ENCODE measurements around the gene MAPK4.

MAPK4 gene

GRCh38 chr18:50638016-50638883 lies 78.4 kb downstream of the MAPK4 start:
- no peak overlapping the region for H3K4me3 ChIP-seq (ENCODE audit: low read depth, low read length)
- no peak for DNase-seq (ENCODE audit: low read depth)
- TF ChIP-seq CTCF (IDR thresholded peaks at IDR 0.05; ENCODE audit: low read depth, low read length, missing control alignments): no peak
- in situ Hi-C loops (cut with HindIII; ENCODE audit: low sequenced_read_pairs): no loop called here

- no peak for TF ChIP-seq CTCF (IDR thresholded peaks at IDR 0.05; ENCODE audit: low read depth, low read length, missing control alignments)
- in situ Hi-C loops (cut with HindIII; ENCODE audit: low sequenced_read_pairs): no loop called here
- no peak overlapping the region for H3K4me3 ChIP-seq (ENCODE audit: low read depth, low read length)
- DNase-seq (ENCODE audit: low read depth): no peak
These were observed 79.1 kb downstream of the MAPK4 start for GRCh38 chr18:50638884-50639420.

- in situ Hi-C loops (cut with HindIII; ENCODE audit: low sequenced_read_pairs): no loop called here
- no peak for TF ChIP-seq CTCF (IDR thresholded peaks at IDR 0.05; ENCODE audit: low read depth, low read length, missing control alignments)
- H3K4me3 ChIP-seq (ENCODE audit: low read depth, low read length): no peak overlapping the region
- DNase-seq (ENCODE audit: low read depth): no peak
These were observed 79.8 kb downstream of the MAPK4 start for GRCh38 chr18:50639711-50640110.

GRCh38 chr18:50642439-50642838 lies 82.6 kb downstream of the MAPK4 start:
- H3K4me3 ChIP-seq (ENCODE audit: low read depth, low read length): no peak overlapping the region
- DNase-seq (ENCODE audit: low read depth): no peak
- in situ Hi-C loops (cut with HindIII; ENCODE audit: low sequenced_read_pairs): no loop called here
- TF ChIP-seq CTCF (IDR thresholded peaks at IDR 0.05; ENCODE audit: low read depth, low read length, missing control alignments): no peak

- in situ Hi-C loops (cut with HindIII; ENCODE audit: low sequenced_read_pairs): no loop called here
- TF ChIP-seq CTCF (IDR thresholded peaks at IDR 0.05; ENCODE audit: low read depth, low read length, missing control alignments): no peak
- DNase-seq (ENCODE audit: low read depth): no peak
- no peak overlapping the region for H3K4me3 ChIP-seq (ENCODE audit: low read depth, low read length)
These were observed 84.3 kb downstream of the MAPK4 start for GRCh38 chr18:50644146-50644545.

- H3K4me3 ChIP-seq (ENCODE audit: low read depth, low read length): no peak overlapping the region
- peak; percentile 24 for TF ChIP-seq CTCF (IDR thresholded peaks at IDR 0.05; ENCODE audit: low read depth, low read length, missing control alignments)
- no peak for DNase-seq (ENCODE audit: low read depth)
- in situ Hi-C loops (cut with HindIII; ENCODE audit: low sequenced_read_pairs): no loop called here
These were observed 84.9 kb downstream of the MAPK4 start for GRCh38 chr18:50644807-50645206.
